Activated CD4-positive, alpha-beta T cell treated with anti-CD3 and anti-CD28 coated beads, Interleukin-2, amount 10 ng/mL, durations not matched to agents 24 days and 14 days (primary cell): Measurements from ENCODE around the gene TTC22. TPM values are rescaled to one million over a fixed set of nuclear protein-coding genes. Genes with fewer than 3 reads are reported as not detected.

Experiments
- DNase-seq: peaks from one replicate; pipeline ENCODE4 v3.0.0; 2022
- H3K27ac Mint-ChIP-seq: one replicate; pipeline ENCODE4 v1.8.0; 2022; ENCODE audit warnings: mild to moderate bottlenecking, mixed read lengths
- H3K27me3 Mint-ChIP-seq: one replicate; pipeline ENCODE4 v1.8.0; 2022; ENCODE audit warnings: mixed read lengths
- H3K36me3 Mint-ChIP-seq: one replicate; pipeline ENCODE4 v1.8.0; 2022; ENCODE audit warnings: low read depth, mild to moderate bottlenecking, mixed read lengths
- H3K4me1 Mint-ChIP-seq: one replicate; pipeline ENCODE4 v1.8.0; 2021; ENCODE audit warnings: mixed read lengths
- H3K4me3 Mint-ChIP-seq: one replicate; pipeline ENCODE4 v1.8.0; 2022; ENCODE audit warnings: mild to moderate bottlenecking, moderate library complexity, mixed read lengths
- H3K9me3 Mint-ChIP-seq: one replicate; pipeline ENCODE4 v1.8.0; 2021; ENCODE audit warnings: mixed read lengths
- intact Hi-C: fragments of 100-400 bp; cut with micrococcal nuclease; formaldehyde crosslinking; loops from one replicate; pipeline ENCODE4 v1.15.1; 2023
- total RNA-seq: library from RNA; stranded (reverse); gene quantifications from 2 replicates; pipeline ENCODE4 v1.2.3, GENCODE V29; 2022

Gene TTC22
- total RNA-seq, 1 donor from 2014 or later: 1.6 TPM

GRCh38 chr1:54839824-54840223 lies 38.7 kb upstream of the TTC22 start:
- Mint-ChIP-seq H3K27ac (no peak overlapping the region), H3K36me3 (no peaks in the 10 kb centered on the region), H3K4me3 (no peak overlapping the region)

GRCh38 chr1:54838565-54839180 lies 37.5 kb upstream of the TTC22 start:
- no peaks in the 10 kb centered on the region for H3K9me3 Mint-ChIP-seq

More at GRCh38 chr1:54839824-54840223, 38.7 kb upstream of the TTC22 start:
- no peaks in the 10 kb centered on the region for H3K4me1 Mint-ChIP-seq
- H3K9me3 Mint-ChIP-seq: no peaks in the 10 kb centered on the region
- no peak for DNase-seq
- intact Hi-C loops: no loop called here
- H3K27me3 Mint-ChIP-seq: no peaks in the 10 kb centered on the region

GRCh38 chr1:54837002-54837853 lies 36.1 kb upstream of the TTC22 start:
- H3K9me3 Mint-ChIP-seq: no peaks in the 10 kb centered on the region
- DNase-seq: no peak
- no peaks in the 10 kb centered on the region for H3K36me3 Mint-ChIP-seq
- H3K4me1 Mint-ChIP-seq: no peaks in the 10 kb centered on the region
- H3K4me3 Mint-ChIP-seq: no peak overlapping the region
- H3K27ac Mint-ChIP-seq: no peak overlapping the region
- intact Hi-C loops: no loop called here
- H3K27me3 Mint-ChIP-seq: peaks cover 2% of the 10 kb centered on the region

More at GRCh38 chr1:54838565-54839180, 37.5 kb upstream of the TTC22 start:
- H3K27ac Mint-ChIP-seq: no peak overlapping the region
- H3K4me3 Mint-ChIP-seq: no peak overlapping the region
- DNase-seq: no peak
- H3K36me3 Mint-ChIP-seq: no peaks in the 10 kb centered on the region
- intact Hi-C loops: no loop called here
- no peaks in the 10 kb centered on the region for H3K4me1 Mint-ChIP-seq
- H3K27me3 Mint-ChIP-seq: peaks cover 2% of the 10 kb centered on the region

- intact Hi-C loops: no loop called here
- Mint-ChIP-seq H3K27me3 (peaks cover 2% of the 10 kb centered on the region), H3K4me1 (no peaks in the 10 kb centered on the region), H3K27ac (no peak overlapping the region), H3K4me3 (no peak overlapping the region), H3K9me3 (no peaks in the 10 kb centered on the region), H3K36me3 (no peaks in the 10 kb centered on the region)
- DNase-seq: no peak
Measured at GRCh38 chr1:54836594-54836993, 35.5 kb upstream of the TTC22 start.

- Mint-ChIP-seq H3K4me3 (no peak overlapping the region), H3K4me1 (no peaks in the 10 kb centered on the region), H3K36me3 (no peaks in the 10 kb centered on the region), H3K27ac (no peak overlapping the region), H3K9me3 (no peaks in the 10 kb centered on the region), H3K27me3 (peaks cover 4% of the 10 kb centered on the region)
- DNase-seq: no peak
- intact Hi-C loops: no loop called here
Measured at GRCh38 chr1:54835970-54836369, 34.8 kb upstream of the TTC22 start.

GRCh38 chr1:54835131-54835898 lies 34.2 kb upstream of the TTC22 start:
- Mint-ChIP-seq H3K36me3 (no peaks in the 10 kb centered on the region), H3K4me1 (no peaks in the 10 kb centered on the region), H3K9me3 (no peaks in the 10 kb centered on the region), H3K4me3 (no peak overlapping the region), H3K27ac (no peak overlapping the region), H3K27me3 (peaks cover 4% of the 10 kb centered on the region)
- intact Hi-C loops: no loop called here
- DNase-seq: no peak

- Mint-ChIP-seq H3K4me3 (no peak overlapping the region), H3K4me1 (no peaks in the 10 kb centered on the region), H3K27me3 (peaks cover 4% of the 10 kb centered on the region), H3K27ac (no peak overlapping the region), H3K36me3 (no peaks in the 10 kb centered on the region), H3K9me3 (no peaks in the 10 kb centered on the region)
- DNase-seq: no peak
- intact Hi-C loops: no loop called here
Measured at GRCh38 chr1:54834007-54834541, 33.0 kb upstream of the TTC22 start.

GRCh38 chr1:54833121-54833520 lies 32.0 kb upstream of the TTC22 start:
- H3K36me3 Mint-ChIP-seq: no peaks in the 10 kb centered on the region
- no peak for DNase-seq
- no peak overlapping the region for H3K4me3 Mint-ChIP-seq
- no peaks in the 10 kb centered on the region for H3K4me1 Mint-ChIP-seq
- peaks cover 6% of the 10 kb centered on the region for H3K27me3 Mint-ChIP-seq
- intact Hi-C loops: no loop called here
- no peaks in the 10 kb centered on the region for H3K9me3 Mint-ChIP-seq
- H3K27ac Mint-ChIP-seq: no peak overlapping the region

GRCh38 chr1:54826226-54826816 lies 25.2 kb upstream of the TTC22 start:
- Mint-ChIP-seq H3K36me3 (no peaks in the 10 kb centered on the region), H3K27ac (no peak overlapping the region), H3K9me3 (peaks cover 17% of the 10 kb centered on the region), H3K27me3 (peaks cover 14% of the 10 kb centered on the region), H3K4me3 (no peak overlapping the region), H3K4me1 (no peaks in the 10 kb centered on the region)
- intact Hi-C loops: no loop called here
- no peak for DNase-seq

GRCh38 chr1:54825696-54826095 lies 24.6 kb upstream of the TTC22 start:
- DNase-seq: no peak
- Mint-ChIP-seq H3K9me3 (peaks cover 17% of the 10 kb centered on the region), H3K27ac (no peak overlapping the region), H3K4me3 (no peak overlapping the region), H3K36me3 (no peaks in the 10 kb centered on the region), H3K27me3 (peaks cover 16% of the 10 kb centered on the region), H3K4me1 (no peaks in the 10 kb centered on the region)
- intact Hi-C loops: no loop called here

GRCh38 chr1:54823670-54824069 lies 22.5 kb upstream of the TTC22 start:
- Mint-ChIP-seq H3K27me3 (peaks cover 18% of the 10 kb centered on the region), H3K27ac (no peak overlapping the region), H3K4me3 (no peak overlapping the region), H3K36me3 (no peaks in the 10 kb centered on the region), H3K4me1 (no peaks in the 10 kb centered on the region), H3K9me3 (peaks cover 17% of the 10 kb centered on the region)
- DNase-seq: no peak
- intact Hi-C loops: no loop called here

- Mint-ChIP-seq H3K27ac (no peak overlapping the region), H3K9me3 (peaks cover 12% of the 10 kb centered on the region), H3K36me3 (no peaks in the 10 kb centered on the region), H3K4me3 (no peak overlapping the region), H3K4me1 (no peaks in the 10 kb centered on the region), H3K27me3 (peaks cover 18% of the 10 kb centered on the region)
- intact Hi-C loops: no loop called here
- no peak for DNase-seq
Measured at GRCh38 chr1:54819733-54820132, 18.6 kb upstream of the TTC22 start.

- Mint-ChIP-seq H3K27ac (no peak overlapping the region), H3K36me3 (no peaks in the 10 kb centered on the region), H3K4me3 (no peak overlapping the region), H3K9me3 (peaks cover 9% of the 10 kb centered on the region), H3K4me1 (no peaks in the 10 kb centered on the region), H3K27me3 (peaks cover 16% of the 10 kb centered on the region)
- intact Hi-C loops: no loop called here
- no peak for DNase-seq
Measured at GRCh38 chr1:54819195-54819536, 18.0 kb upstream of the TTC22 start.
